Measurements from ENCODE around the gene LRRC4C.

LRRC4C gene

GRCh38 chr11:41449483-41450050 lies 9.9 kb downstream of the LRRC4C start:
- no peaks in the 10 kb centered on the region for H3K4me1 ChIP-seq
- no peaks in the 10 kb centered on the region for H3K36me3 ChIP-seq
- no peak for DNase-seq
- H3K27ac ChIP-seq, result no peak overlapping the region
- intact Hi-C loops (cut with DNase I; ENCODE audit: low total_unique reads), result no loop called here
- H3K4me3 ChIP-seq, result no peak overlapping the region
- no peaks in the 10 kb centered on the region for H3K9me3 ChIP-seq
- TF ChIP-seq CTCF (IDR thresholded peaks at IDR 0.05), result no peak
- H3K27me3 ChIP-seq, result no peaks in the 10 kb centered on the region

GRCh38 chr11:41446566-41446965 lies 12.9 kb downstream of the LRRC4C start:
- intact Hi-C loops (cut with DNase I; ENCODE audit: low total_unique reads), result no loop called here
- Histone ChIP-seq H3K27me3 (no peaks in the 10 kb centered on the region), H3K27ac (no peak overlapping the region), H3K36me3 (no peaks in the 10 kb centered on the region), H3K9me3 (no peaks in the 10 kb centered on the region), H3K4me1 (no peaks in the 10 kb centered on the region), H3K4me3 (no peak overlapping the region)
- DNase-seq, result no peak
- TF ChIP-seq CTCF (IDR thresholded peaks at IDR 0.05), result no peak

GRCh38 chr11:41446107-41446506 lies 13.3 kb downstream of the LRRC4C start:
- no peaks in the 10 kb centered on the region for H3K4me1 ChIP-seq
- no peaks in the 10 kb centered on the region for H3K9me3 ChIP-seq
- no peak for TF ChIP-seq CTCF (IDR thresholded peaks at IDR 0.05)
- H3K27me3 ChIP-seq, result no peaks in the 10 kb centered on the region
- H3K36me3 ChIP-seq, result no peaks in the 10 kb centered on the region
- intact Hi-C loops (cut with DNase I; ENCODE audit: low total_unique reads), result no loop called here
- DNase-seq, result no peak
- no peak overlapping the region for H3K4me3 ChIP-seq
- no peak overlapping the region for H3K27ac ChIP-seq

- no peaks in the 10 kb centered on the region for H3K36me3 ChIP-seq
- no peak for DNase-seq
- intact Hi-C loops (cut with DNase I; ENCODE audit: low total_unique reads), result no loop called here
Observed at GRCh38 chr11:41437006-41437490, 22.4 kb downstream of the LRRC4C start.

GRCh38 chr11:41435531-41435930 lies 23.9 kb downstream of the LRRC4C start:
- no peaks in the 10 kb centered on the region for H3K36me3 ChIP-seq
- intact Hi-C loops (cut with DNase I; ENCODE audit: low total_unique reads), result no loop called here
- no peak overlapping the region for H3K4me3 ChIP-seq
- no peaks in the 10 kb centered on the region for H3K4me1 ChIP-seq
- DNase-seq, result no peak
- no peak overlapping the region for H3K27ac ChIP-seq
- H3K9me3 ChIP-seq, result no peaks in the 10 kb centered on the region
- no peak for TF ChIP-seq CTCF (IDR thresholded peaks at IDR 0.05)
- no peaks in the 10 kb centered on the region for H3K27me3 ChIP-seq

More at GRCh38 chr11:41437006-41437490, 22.4 kb downstream of the LRRC4C start:
- no peak overlapping the region for H3K27ac ChIP-seq
- TF ChIP-seq CTCF (IDR thresholded peaks at IDR 0.05), result no peak
- no peaks in the 10 kb centered on the region for H3K4me1 ChIP-seq
- no peaks in the 10 kb centered on the region for H3K9me3 ChIP-seq
- no peak overlapping the region for H3K4me3 ChIP-seq
- H3K27me3 ChIP-seq, result no peaks in the 10 kb centered on the region

GRCh38 chr11:41431784-41432183 lies 27.7 kb downstream of the LRRC4C start:
- no peak overlapping the region for H3K4me3 ChIP-seq
- DNase-seq, result no peak
- no peaks in the 10 kb centered on the region for H3K4me1 ChIP-seq
- H3K27me3 ChIP-seq, result no peaks in the 10 kb centered on the region
- intact Hi-C loops (cut with DNase I; ENCODE audit: low total_unique reads), result no loop called here
- no peaks in the 10 kb centered on the region for H3K9me3 ChIP-seq
- H3K36me3 ChIP-seq, result no peaks in the 10 kb centered on the region
- H3K27ac ChIP-seq, result no peak overlapping the region
- TF ChIP-seq CTCF (IDR thresholded peaks at IDR 0.05), result no peak

Data from tibial artery (tissue), 4 donors.